ENCODE results near the gene POLR2I.
"Not testable (repeated sequence)": the region's sequence is repeated elsewhere in the genome, so short reads cannot be mapped to it uniquely, and the experiment has no call there.

The POLR2I gene

GRCh38 chr19:36131221-36131620 lies 16.5 kb upstream of the POLR2I start:
- DNase-seq (ENCODE audit: low spot score) = not testable (repeated sequence)

DNA sequence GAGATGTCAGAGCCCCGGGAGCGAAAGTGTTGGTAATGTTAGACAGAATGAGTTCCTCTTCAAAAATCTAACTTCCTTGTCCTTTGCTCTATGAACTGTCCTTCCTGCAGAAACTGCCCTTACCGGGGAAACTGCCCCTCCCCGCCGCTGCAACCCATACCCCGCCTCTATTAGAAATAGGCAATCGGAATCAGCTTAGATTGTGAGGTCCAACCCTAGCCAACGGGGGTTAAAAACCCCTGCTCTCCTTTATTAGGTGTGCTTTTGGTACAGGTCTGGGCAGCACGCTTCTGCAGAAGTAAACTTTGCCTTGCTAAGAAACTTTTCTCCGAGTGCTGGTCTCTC lies 13.7 kb upstream of the POLR2I start:
- DNase-seq (ENCODE audit: low spot score) = no peak

DNA sequence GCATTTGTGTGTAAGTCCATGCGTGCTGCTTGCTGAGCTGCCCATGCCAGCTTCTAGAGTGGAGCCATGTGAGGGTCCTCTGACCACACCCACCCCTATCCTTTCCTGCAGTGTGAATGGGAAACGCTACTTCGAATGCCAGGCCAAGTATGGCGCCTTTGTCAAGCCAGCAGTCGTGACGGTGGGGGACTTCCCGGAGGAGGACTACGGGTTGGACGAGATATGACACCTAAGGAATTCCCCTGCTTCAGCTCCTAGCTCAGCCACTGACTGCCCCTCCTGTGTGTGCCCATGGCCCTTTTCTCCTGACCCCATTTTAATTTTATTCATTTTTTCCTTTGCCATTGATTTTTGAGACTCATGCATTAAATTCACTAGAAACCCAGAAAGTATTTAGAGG lies 10.9 kb upstream of the POLR2I start:
- DNase-seq (ENCODE audit: low spot score) = no peak

DNA sequence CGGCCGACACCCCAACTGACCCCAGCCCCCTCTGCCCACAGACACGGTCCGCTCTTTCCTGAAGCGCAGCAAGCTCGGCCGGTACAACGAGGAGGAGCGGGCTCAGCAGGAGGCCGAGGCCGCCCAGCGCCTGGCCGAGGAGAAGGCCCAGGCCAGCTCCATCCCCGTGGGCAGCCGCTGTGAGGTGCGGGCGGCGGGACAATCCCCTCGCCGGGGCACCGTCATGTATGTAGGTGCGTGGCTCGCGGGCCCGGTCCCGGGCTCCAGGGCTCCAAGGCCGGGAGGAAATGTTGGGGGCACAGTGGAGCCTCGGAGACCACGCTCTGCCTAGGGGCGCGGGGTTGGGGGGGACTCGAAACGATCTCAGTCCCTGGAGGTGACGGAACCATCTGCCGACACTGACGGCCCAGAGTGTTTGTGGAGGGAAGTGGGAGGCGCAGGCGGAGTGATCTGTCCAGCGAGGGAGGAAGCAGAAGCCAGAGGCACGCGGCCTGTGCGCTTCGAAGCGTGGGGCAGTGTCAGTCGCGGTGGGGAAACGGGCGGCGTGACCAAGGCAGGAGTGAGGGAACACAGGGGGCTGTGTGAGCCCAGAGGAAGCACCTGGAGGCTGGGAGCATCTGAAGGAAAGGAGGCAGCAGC lies 6.9 kb upstream of the POLR2I start:
- DNase-seq (ENCODE audit: low spot score) = no peak

DNA sequence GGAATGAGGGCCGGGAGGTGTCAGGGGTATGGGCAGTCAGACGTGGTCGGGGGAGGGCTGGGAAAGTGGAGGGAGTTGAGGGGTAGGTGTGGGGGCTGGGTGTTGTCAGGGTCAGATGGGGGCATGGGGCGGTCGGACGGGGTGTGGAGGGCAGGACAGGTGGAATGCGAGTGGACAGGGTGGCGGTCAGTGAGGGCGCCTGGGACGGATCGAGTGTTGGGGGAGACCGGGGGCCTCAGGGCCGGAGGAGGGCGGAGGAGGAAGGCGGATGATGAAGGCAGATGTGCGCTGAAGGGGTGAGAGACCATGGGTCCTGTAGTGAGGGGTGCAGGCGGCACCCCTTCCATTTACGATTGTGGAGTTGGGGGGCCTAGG lies 6.3 kb upstream of the POLR2I start:
- DNase-seq (ENCODE audit: low spot score) = no peak

GRCh38 chr19:36120092-36120983 lies 5.7 kb upstream of the POLR2I start:
- DNase-seq (ENCODE audit: low spot score) = no peak

GRCh38 chr19:36116344-36116637 lies 1.6 kb upstream of the POLR2I start:
- no peak for DNase-seq (ENCODE audit: low spot score)

DNA sequence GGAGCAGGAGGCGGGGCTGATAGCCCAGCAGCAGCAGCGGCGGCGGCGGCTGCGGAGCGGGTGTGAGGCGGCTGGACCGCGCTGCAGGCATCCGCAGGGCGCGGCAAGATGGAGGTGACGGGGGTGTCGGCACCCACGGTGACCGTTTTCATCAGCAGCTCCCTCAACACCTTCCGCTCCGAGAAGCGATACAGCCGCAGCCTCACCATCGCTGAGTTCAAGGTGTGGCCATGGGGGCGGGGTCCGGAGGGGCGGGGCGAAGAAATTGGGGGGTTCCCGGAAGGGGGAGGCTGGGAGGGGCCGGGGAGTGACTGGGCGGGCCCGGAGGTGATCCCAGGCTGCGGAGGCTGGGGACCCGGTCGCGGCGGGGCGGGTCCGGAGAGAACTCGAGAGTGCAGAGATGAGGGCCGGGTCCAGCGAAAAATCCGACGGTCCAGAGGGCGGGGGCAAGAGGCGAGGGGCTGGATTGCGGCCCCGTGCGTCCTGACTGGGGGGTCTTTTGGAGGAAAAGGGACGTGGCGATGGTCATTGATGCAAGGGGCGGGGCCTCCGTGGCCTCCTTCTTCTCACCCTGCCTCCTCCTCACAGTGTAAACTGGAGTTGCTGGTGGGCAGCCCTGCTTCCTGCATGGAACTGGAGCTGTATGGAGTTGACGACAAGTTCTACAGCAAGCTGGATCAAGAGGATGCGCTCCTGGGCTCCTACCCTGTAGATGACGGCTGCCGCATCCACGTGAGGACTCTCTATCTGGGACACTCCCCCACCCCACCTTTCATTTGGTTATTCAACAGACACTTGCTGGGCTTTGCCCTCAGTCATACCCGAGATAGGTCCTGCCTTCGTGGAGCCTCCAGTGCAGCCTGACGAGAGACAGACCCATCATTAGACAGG lies 1.0 kb upstream of the POLR2I start, which contains the start of gene TBCB:
Gene TBCB (plus strand): TSS at position 16 of the 891 bp plus-strand sequence. CDS start 93 bp downstream, at position 109.
- DNase-seq (ENCODE audit: low spot score) = no peak

DNA sequence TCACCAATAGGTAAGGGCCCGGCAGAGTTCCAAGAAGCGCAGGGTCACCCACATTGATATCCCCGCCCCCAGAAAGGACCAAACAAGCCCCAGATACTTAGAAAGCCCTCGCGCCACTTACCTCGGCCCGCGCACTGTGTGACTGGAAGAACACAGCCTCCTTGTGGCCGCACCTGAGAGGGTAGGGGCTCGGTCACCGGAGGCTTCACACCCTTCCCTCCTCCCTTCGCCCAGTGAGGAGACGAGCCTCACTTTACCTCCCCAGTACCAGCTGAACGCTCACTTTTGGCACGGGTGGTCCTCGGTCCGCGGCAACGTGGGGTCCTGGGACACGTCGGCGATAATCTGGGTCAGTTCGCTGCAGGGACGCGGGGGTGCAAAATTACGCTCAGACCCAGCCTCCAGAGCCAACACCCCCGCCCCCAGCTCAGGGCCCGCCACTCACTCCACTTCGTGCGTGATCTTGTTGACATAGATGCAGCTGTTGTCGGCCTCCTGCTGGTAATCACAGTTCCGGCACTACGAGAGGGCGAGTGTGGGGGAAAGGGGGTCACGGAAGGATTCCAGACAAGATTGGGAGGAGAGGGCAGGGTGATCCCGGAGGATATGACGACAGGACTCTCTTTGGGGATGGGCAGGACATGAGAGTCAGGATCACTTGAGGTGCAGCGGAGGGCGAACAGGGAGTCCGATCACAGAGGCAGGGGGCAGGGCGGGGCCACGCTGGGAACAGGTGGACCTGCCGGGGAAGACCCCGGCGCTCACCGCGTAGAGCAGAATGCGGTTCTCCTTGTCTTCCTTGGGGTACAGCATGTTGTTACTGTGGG lies 568 bp downstream of the POLR2I start:
- DNase-seq (ENCODE audit: low spot score) = no peak

GRCh38 chr19:36113425-36113824 lies 1.2 kb downstream of the POLR2I start:
- DNase-seq (ENCODE audit: low spot score) = no peak

GRCh38 chr19:36112678-36113077 lies 2.0 kb downstream of the POLR2I start:
- DNase-seq (ENCODE audit: low spot score) = no peak

GRCh38 chr19:36111200-36111539 lies 3.5 kb downstream of the POLR2I start:
- DNase-seq (ENCODE audit: low spot score) = no peak

GRCh38 chr19:36110487-36111199 lies 4.0 kb downstream of the POLR2I start, which contains the start of gene OVOL3:
Gene OVOL3 (plus strand): TSS chr19:36111143. CDS start chr19:36111203, 60 bp downstream.
- DNase-seq (ENCODE audit: low spot score) = no peak

GRCh38 chr19:36108684-36109083 lies 6.0 kb downstream of the POLR2I start:
- DNase-seq (ENCODE audit: low spot score) = no peak

DNA sequence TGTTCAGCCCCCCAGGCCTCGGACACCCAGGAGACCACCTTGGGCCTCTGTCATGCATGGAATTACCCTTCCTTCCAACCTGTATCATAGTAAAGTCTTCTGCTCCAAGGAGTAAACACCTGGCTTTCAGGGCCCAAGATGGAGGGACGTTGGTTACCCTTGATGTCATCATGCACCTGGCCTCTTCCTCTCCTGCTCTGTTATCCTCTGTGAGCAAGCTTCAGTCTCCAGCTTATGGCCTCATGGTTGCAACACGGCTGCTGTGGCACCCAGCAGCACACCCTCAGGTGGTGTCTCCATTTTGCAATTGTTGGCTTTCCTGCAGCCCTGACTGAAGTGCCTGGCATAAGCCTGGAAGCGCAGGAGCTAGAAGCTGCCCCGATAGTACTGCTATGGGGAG lies 7.7 kb downstream of the POLR2I start:
- no peak for DNase-seq (ENCODE audit: low spot score)

DNA sequence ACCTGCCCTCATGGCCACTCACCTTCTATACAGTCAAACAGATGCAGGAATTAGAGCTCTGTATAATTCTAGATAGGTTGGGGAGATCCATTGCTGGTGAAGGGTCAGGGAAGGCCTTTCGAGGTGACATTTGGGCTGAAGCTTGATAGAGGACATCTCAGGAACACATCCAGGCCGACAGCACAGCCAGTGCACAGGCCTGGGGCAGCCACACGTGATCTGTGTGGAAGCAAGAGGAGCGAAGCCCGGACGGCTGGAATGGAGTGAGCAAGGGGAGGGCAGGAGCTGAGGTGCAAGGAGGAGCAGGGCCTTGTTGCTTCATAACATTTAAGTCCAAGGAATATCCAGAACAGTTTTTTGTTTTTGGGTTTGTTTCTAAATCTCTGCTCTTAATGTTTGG lies 8.2 kb downstream of the POLR2I start:
- no peak for DNase-seq (ENCODE audit: low spot score)

GRCh38 chr19:36103842-36104552 lies 10.7 kb downstream of the POLR2I start:
- DNase-seq (ENCODE audit: low spot score) = no peak

- DNase-seq (ENCODE audit: low spot score) = no peak
Observed at GRCh38 chr19:36103040-36103626, 11.5 kb downstream of the POLR2I start.

DNA sequence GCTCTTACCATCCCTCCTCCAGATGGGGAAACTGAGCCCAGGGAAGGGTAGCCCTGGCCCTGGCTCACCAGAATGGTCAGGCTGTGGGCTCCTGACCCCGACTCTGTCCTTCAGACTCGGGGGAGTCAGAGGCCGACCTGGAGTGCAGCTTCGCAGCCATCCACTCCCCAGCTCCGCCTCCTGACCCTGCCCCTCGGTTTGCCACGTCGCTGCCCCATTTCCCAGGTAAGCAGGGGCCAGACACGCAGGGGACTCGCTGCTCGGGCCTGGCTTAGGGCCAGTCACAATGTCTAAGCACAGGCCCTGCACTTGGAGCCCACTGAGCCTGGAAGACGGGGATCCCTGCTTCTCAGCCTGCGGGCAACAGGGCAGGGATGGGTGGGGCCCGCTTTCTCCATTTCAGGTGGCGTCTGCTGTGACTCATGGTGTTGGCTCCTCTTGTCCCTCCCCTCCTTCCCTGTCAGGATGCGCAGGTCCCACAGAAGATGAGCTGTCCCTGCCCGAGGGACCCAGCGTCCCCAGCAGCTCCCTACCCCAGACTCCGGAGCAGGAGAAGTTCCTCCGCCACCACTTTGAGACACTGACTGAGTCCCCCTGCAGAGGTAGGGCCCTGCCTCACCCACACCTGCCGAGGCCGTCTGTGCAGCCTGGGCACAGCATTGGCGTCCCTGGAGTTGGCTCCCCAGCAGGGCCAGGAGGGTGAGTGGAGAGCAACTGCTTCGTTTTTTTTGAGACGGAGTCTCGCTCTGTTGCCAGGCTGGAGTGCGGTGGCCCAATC lies 12.9 kb downstream of the POLR2I start:
- no peak for DNase-seq (ENCODE audit: low spot score)

Data from Ammon's horn (tissue), 1 donor.